Cerebellar nuclear complex (tissue), 1 donor: ENCODE data around the gene VCPKMT.

Experiments
- DNase-seq, 2 experiments: peaks; one replicate each; lab custom pipeline; 2025; lab: John Stamatoyannopoulos, UW

The VCPKMT gene

GRCh38 chr14:50116181-50116956 is at the start of gene VCPKMT:
Gene VCPKMT, minus strand, starts transcription at chr14:50116572. Its CDS starts 20 bp downstream, at chr14:50116552.
- DNase-seq: peak in 1 of 2 experiments; percentile 63

DNA sequence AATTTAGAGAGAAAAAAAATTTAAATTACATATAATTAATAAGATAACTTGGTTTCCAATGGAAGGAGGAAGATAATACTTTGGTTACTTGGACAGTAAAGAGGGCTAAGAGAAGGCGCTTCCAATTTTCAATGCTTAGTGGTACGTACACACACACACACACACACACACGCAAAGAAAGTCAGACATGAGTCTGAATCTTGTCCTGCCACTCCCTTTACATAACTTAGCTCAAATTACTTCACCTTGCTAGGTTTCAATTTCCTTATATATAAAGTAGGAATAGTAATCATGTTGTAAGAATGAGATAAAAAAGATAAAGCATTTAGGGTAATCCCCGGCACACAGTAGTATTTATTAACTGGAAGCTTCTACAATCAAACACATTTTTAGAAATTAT is 39.7 kb upstream of the VCPKMT start:
- DNase-seq: no peak

- DNase-seq: no peak
Observed at GRCh38 chr14:50148799-50149198, 32.4 kb upstream of the VCPKMT start.

GRCh38 chr14:50139192-50139591 is 22.8 kb upstream of the VCPKMT start:
- DNase-seq: no peak

DNA sequence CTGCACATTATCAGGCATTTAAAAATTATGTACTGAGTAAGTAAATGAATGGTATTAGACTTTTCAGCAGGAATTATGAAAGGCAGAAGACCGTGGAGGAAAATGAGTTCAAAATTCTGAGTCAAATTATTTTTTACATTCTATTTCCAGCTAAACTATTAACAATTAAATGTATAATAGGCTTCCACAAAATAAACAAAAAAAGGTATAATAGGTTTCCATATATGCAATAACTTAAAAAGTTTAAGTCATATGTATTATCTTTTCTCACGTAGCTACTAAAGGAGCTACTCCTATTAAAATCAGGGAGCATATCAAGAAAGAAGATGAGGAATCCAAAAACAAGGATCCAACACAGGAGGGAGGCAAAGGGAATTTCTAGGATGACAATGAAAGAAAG is 11.4 kb upstream of the VCPKMT start:
- DNase-seq: no peak

GRCh38 chr14:50123062-50123461 is 6.7 kb upstream of the VCPKMT start:
- DNase-seq: no peak

DNA sequence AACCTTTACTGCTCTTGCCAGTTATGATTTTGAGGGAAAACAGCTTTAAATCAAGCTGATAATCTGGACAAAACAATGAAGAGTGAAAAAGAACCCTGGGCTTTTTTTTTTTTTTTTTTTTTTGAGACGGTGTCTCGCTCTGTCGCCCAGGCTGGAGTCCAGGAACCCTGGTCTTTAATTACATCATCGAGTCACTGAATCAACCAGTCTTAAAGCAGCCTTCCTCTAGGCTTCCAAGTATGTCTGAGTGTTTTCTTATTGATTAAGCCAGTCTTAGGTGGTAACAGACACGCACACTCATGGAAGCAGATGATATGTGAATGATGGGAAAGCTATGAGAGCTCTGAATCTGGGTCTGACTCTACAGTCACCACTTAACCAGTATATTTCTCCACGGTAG is 5.9 kb upstream of the VCPKMT start:
- no peak for DNase-seq

GRCh38 chr14:50121486-50121885 is 5.1 kb upstream of the VCPKMT start:
- DNase-seq: no peak

DNA sequence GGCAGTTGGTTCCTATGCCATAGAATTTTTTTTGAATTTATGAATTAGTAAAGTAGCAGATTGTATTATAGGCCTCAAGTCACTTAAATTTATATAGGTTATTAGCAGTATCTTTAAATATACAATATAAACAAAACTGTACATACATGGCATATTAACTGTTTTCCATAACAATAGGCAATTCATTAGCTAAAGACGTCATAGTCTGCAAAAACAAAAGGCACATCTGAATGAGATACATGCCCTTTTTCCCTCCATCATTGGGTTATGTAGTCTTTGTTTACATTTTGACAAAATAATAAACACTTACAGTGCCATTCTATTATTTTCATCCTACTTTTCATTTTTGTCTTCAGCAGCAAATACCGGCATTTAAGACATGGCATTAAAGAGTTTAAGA is 1.1 kb upstream of the VCPKMT start:
- no peak for DNase-seq

DNA sequence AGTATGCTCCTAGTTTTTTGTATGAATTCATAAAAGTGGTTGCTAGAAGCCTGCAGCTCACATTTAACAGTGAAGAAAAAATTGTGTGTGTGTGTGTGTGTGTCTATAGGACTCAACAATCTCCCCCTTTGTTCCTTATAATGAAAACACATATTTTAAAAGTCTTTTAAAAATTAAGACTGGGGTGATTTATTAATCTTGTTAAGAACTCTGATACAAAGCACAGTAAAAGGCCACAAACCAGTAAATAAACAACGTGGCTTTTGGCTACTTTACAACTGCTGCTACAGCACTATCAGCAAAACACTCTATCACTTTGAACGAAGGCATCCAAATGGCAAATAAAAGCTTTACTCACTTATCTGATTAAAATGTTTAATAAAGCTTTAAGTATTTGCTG is 594 bp upstream of the VCPKMT start:
- no peak for DNase-seq

DNA sequence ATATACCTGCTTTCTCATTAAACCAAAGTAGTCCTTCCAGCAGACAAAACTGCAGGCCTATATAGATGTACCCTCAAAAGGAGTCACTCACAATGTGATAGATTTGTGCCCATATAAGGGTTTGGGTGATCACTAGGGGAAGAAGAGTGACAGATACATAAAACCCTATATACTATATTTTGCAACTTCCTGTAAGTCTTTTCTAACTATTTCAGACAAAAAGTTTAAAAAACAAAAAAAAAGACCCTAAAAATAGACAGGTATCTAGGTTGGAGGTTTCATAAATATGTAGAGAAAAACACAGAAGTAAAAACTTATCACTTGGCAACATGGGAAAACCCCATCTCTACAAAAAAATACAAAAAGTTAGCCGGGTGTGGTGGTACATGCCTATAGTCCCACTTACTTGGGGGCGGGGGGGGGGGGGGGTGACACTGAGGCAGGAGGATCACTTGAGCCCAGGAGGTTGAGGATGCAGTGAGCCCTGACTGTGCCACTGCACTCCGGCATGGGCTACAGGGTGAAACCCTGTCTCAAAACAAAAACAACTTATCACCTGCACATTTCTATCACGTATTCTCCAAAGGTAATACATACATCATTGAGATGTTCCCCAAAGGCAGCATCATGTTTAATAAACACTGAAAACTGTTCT is 2.9 kb downstream of the VCPKMT start:
- no peak for DNase-seq

DNA sequence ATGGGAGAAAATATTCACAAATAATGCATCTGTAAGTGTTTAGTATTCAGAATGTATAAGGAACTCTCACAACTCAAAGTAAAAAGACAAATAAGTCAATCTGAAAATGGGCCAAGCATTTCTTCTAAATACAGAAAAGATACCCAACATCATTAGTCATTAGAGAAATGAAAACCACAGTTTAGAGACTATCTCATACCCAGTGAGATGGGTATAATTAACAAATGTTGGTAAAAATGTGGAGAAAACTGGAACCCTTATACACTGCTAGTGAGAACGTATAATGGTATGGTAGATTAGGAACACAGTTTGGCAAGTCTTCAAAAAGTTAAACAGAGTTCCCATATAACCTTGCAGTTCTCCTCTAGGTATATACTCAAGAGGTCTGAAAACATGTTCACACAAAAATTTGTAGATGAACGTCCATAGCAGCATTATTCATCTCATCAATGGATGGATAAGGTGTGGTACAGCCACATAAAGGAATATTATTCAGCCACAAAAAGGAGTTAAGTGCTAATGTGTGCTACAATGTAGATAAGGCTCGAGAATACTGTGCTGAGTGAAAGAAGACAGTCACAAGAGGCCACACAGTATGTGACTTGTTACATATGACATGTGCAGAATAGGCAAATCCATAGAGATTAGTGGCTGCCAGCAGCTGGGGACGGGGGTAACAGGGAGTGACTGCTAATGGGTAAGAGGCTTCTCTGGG is 5.9 kb downstream of the VCPKMT start:
- DNase-seq: no peak

- no peak for DNase-seq
Observed at GRCh38 chr14:50109342-50109741, 7.0 kb downstream of the VCPKMT start.

DNA sequence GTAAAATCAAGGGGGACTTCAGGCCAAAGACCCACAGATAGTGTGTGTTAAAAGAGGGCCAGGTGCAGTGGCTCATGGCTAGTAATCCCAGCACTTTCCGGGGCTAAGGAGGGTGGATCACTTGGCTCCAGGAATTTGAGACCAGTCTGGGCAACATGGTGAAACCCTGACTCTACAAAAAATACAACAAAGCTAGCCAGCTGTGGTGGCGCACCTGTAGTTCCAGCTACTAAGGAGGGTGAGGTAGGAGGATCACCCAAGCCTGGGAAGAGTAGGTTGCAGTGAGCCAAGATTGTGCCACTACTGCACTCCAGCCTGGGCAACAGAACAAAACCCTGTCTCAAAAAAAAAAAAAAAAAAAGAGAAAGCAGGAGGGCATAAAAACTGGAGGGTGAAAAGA is 8.5 kb downstream of the VCPKMT start:
- DNase-seq: no peak

DNA sequence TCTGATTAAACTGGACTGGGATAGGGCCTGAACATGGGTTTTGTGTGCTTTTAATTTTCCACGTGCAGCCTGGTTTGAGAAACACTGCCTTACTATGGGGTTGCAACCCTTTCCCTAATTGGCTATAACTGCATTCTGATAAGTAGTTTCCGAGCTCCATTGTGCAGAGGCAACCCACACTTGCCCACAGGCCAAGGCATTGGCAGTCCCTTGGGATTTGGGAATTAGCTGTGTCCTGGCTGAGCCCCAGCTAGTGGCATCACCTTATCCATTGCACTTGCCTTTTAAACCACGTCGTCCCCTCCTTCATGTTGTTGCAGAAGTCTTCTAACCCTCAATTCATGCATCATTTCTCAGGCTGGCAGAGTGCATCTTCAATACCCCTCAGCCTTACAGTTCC is 10.2 kb downstream of the VCPKMT start:
- DNase-seq: no peak

DNA sequence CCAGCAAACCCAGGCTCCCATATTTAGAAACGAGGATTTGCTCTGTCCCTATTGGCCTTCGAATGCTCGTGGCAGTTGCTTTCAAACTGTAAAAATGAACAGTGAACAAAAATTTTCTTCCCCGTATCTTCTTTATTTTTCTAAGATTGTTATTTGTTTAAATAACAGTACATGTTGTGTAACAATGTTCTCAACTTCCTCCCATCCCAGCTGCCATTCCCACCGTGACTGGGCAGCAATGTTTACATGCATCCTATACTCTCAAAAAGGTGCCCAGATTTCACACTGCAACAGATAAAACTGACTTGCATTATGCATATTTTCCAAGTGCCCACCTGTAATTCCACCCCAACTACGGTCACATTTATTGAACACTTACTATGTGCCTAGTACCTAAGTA is 12.8 kb downstream of the VCPKMT start:
- DNase-seq: no peak

- DNase-seq: no peak
Observed at GRCh38 chr14:50101417-50101816, 15.0 kb downstream of the VCPKMT start.

DNA sequence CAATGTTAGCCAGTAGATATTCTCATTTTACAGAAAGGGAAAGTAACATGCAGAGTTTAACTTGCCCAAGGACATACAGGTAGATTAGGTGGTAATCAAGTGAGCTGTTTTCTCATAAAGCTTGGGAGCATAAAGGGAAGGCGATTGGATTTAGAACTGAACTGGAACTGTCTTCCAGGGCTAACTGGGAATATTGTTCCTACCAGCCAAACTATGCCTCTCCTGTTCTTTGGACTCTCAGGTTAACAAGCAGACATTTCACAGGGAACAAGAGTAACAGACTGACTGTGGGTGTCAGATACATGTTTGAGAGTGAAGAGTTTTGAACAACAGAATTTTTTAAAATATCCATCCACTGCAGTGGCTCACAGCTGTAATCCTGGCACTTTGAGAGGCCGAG is 15.6 kb downstream of the VCPKMT start:
- no peak for DNase-seq

DNA sequence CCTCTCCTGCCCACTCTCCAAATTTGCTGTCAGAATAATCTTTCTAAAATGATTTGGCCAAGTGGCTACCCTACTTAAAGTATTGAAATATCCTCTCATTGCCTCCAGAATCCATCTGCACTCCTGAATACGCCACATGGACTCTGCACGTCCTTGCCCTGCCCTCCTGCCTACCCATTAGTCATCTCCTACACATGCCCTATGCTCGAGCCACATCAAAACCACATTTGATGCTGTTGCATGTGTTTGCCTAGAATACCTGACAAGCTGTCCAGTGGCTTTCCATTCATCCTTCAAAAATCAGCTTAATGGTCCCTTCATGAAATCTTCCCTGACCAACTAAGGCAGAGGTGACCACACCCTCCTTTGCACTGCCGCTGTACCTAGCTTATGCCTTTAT is 17.0 kb downstream of the VCPKMT start:
- DNase-seq: no peak

GRCh38 chr14:50095895-50096294 is 20.5 kb downstream of the VCPKMT start:
- no peak for DNase-seq

DNA sequence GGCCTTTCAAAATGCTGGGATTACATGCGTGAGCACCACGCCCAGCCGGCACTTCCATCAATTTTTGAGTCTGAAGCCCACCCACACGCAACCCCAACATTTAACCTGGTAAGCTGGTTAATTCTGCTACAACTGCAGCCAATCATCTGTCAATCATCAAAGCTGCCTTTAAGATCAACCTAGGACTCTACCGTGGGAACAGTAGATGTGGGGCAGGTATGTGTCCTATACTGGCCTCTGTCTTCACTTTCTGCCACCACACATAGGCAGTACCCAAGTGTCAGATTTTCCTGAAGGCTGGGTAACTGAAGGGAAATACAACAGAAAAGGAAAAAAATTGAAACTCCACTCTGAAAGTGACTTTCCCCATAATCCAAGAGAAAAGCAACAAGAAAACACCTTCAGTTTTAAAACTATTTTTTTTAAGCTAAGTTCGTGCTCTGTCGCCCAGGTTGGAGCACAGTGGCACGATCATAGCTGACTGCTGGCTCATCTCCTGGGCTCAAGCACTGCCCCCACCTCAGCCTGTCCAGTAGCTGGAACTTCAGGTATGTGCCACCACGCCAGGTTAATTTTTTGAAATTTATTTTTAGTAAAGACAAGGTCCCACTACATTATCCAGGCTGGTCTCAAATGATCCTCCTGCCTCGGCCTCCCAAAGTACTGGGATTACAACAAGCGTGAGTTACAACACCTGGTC is 22.2 kb downstream of the VCPKMT start:
- DNase-seq: no peak

DNA sequence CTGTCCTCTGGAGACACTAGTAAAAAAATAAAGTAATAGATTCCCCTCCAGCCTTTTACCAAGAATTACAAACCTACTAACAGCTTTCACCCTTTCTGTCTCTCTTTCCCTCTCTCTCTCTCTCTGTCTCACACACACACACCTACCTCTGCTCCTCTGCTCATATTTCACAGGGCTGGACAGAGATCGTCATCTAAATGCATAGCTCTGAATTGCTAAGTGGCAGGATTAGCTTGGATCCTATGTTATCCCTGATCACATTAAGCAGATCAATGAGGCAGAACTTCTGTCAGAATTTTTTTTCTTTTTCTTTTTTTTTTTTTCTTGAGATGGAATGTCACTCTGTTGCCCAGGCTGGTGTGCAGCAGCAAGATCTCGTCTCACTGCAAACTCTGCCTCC is 22.9 kb downstream of the VCPKMT start:
- no peak for DNase-seq
